ENCODE measurements around the gene ABHD6.

GRCh38 chr3:58296269-58296668 is 58.7 kb downstream of the ABHD6 start:
- TF ChIP-seq CTCF (IDR thresholded peaks at IDR 0.05; ENCODE audit: low read depth, low read length) = no peak
- TF ChIP-seq EZH2phosphoT487 (IDR thresholded peaks at IDR 0.05; ENCODE audit: low read depth) = no peak
